Left colon (tissue), 2 donors: ENCODE measurements around the gene EPN2. TPM values are rescaled to one million over a fixed set of nuclear protein-coding genes. Genes with fewer than 3 reads are reported as not detected.

Experiments
- ATAC-seq: fragments of 200-7000 bp; cut with Tn5 transposase; one replicate; pipeline ENCODE4 v1.9.1; 2020; ENCODE audit warnings: mild to moderate bottlenecking, moderate library complexity
- DNase-seq, 2 donors: peaks; one replicate each; pipeline ENCODE4 v3.0.0-alpha.2; 2020
- intact Hi-C, 2 donors: fragments of 100-400 bp; cut with DNase I in 1 of 2; cut with micrococcal nuclease in 1 of 2; formaldehyde crosslinking; loops; one replicate each; pipeline versions ENCODE4 v1.11.2 to v1.14.0; 2022; cut with DNase I, micrococcal nuclease
- total RNA-seq, 2 donors: library from RNA; stranded (reverse); fragmentation: NEBNext Ultra II Directional; extraction: Animal tissue kit (Norgen Biotek cat#: 25700); gene quantifications; one replicate each; pipeline ENCODE4 v1.2.1, GENCODE V29; 2021
- donor health status: DM: no; HTN: no; CAD: no.
- donor health status: DM: yes; HTN: yes; CAD: no.

The EPN2 gene
- total RNA-seq, 2 donors from 2014 or later: 41.0 to 45.9 TPM

DNA sequence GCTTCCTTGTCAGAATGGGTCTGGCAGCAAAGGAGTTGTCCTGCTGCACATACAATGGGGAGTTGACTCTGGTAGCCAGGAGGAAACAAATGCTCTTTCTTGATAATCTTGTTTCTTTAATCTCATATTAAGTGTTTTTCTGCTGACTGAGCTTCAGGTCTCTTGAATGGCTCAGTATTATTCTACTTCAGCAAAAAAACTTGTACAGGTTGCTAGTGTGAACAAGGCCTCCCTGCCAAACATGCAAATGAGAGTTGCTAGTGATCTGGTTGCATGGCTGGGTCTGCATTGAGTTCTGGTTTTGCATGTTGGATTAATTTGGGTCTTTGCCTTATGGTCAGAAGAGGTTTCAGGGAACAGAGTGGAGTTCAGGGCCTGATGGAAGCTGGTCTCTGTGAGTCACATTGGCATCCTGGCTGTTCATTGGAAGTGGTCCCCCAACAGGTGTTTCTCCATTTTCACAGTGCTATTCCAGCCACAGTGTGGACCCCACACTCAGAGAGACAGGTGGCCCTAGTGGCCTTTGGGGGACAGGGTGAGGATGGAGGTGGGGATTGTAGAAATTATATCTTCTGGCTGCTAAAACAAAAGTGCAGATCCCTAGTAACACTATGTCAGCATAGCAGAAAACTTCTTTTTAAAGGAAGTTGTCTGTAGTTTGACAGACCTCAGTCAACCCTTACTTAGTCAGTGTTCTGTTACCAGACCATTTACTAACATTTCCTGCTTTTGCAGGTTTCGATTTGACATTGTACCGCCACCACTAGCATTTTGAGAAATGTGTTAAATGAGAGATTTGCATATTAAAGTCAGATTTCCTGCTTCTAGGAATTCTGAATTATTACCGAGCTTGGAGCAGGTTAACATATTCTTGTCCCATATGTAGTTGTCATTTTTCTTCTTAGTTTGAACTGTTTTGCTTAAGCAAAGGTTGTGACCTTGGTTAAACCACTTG, 47.1 kb downstream of the EPN2 start:
- DNase-seq (no peak), ATAC-seq (no peak)
- intact Hi-C loops: no loop called here

DNA sequence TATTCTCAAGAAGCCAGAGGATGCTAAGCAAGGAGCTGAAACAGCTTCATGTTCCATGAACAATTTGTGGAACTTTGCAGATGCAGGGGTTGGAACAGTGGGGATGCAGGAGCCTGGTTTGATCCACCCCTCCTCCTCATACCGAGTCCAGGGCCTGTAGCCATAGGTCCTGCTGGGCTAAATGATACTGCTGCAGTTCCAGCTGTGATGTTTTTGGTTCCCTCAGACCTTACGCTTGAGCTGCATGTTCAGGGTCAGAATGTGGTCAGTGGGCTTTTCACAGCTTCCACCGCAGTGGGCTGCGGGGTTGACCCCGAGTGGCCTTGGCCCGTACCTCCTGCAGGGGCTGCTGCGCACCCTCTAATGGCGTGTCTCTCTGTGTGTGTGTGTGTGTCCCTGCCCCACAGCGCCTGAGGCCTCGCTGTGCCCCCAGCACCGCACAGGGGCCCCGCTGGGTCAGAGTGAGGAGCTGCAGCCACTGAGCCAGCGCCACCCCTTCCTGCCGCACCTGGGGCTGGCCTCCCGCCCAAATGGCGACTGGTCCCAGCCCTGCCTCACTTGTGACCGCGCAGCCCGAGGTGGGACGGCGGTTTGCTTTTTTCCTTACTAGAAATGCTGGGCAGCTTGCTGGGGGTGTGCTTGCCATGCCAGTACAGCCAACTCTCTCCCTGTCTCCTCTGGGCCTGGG, 48.2 kb downstream of the EPN2 start:
- ATAC-seq: no peak
- intact Hi-C loops: no loop called here
- no peak for DNase-seq

DNA sequence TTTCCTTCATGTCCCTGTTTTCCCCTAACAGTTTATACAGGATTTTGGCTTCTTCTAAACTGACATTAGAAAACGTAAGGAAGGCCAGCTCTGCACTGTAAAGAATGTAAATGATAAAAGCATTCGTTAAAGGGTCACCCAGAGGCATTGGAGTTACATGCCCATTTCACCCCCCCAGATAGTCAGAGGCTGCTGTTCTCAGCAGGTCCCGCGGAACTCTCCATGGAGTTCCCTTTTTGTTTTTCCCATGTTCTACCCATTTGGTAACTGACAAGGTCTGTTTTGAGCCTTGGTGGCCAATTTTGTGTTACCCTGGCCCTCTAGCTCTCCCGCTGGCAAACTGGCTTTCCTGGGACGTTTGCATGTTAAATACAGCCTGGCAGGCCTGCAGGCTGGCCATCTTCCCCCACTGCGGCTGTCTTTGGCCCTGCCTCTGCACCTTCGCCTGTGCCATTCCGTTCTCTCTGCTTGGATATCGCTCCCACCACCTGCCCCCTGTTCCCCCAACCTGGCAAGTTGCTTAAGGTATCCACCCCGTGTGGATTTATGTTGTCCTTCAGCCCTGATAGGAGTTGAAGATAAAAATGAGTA, 49.7 kb downstream of the EPN2 start:
- ATAC-seq: no peak
- no peak for DNase-seq
- intact Hi-C loops: no loop called here

DNA sequence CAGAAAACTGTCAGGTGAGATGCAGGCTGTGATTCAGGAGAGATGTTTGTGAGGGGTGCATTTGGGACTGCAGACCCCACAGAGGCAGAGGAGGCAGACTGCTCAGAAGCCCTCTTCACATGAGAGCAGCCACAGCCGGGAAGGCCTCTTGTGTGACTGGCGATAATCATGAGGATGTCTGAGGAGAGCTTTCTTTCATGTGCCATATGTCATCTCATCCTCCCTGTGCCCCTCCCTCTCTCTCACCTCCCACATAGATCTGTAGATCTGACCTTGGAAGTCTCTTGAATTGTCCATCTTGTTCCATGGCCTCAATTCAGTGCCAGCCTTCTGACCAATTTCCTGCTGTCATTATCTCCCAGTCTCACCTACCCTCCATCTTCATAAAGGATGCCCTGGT, 50.5 kb downstream of the EPN2 start:
- intact Hi-C loops: no loop called here
- no peak for DNase-seq
- no peak for ATAC-seq

DNA sequence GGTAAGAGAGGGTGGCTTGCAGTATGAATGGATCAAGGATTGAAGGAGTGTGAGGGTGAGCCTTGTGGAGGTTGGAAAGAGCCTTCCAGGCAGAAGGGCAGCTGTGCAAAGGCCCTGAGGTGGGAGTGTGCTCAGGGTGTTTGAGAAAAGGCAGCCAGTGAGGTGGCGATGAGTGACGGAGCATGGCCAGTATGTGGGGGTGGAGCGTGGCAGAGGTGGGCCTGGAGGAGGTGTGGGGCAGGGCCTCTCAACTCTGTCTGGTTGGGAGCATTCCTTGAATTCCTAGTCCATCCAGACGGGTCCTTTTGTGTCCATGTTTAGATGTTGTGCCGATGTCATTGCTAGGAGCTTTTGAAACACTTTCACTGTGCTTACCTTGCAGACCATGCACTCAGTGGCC, 51.3 kb downstream of the EPN2 start:
- intact Hi-C loops: no loop called here
- DNase-seq: no peak
- ATAC-seq: no peak

DNA sequence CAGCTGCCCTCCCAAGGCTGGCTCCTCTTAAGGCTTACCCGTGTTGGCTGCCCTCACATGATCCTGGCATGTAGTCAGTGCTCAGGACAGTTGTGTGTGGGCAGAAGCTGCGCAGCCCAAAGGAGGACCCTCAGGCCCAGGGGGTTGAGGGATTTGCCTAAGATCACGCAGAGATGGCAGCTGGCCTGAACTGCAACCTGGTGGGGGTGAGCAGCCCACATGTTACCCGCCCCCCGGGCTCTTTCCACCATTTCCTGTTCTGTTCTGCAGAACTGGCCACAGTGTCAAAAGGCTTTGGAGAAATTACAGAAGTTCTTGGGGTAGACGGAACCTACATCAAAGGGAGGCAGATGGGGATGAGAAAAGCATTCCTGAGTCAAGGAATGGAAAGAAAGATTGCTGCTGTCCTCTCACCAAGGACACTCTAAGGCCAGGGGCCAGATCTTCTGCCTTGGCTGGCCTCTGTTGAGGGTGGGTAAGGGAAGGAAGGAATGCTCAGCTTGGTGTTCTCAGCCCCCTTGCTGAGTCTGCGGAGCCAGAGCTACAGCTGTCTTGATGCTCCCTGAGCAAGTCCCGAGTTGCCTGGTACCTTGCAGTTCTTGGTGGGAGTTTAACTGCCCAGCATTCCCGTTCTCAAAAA, 53.0 kb downstream of the EPN2 start:
- DNase-seq (no peak), ATAC-seq (no peak)
- intact Hi-C loops: no loop called here

DNA sequence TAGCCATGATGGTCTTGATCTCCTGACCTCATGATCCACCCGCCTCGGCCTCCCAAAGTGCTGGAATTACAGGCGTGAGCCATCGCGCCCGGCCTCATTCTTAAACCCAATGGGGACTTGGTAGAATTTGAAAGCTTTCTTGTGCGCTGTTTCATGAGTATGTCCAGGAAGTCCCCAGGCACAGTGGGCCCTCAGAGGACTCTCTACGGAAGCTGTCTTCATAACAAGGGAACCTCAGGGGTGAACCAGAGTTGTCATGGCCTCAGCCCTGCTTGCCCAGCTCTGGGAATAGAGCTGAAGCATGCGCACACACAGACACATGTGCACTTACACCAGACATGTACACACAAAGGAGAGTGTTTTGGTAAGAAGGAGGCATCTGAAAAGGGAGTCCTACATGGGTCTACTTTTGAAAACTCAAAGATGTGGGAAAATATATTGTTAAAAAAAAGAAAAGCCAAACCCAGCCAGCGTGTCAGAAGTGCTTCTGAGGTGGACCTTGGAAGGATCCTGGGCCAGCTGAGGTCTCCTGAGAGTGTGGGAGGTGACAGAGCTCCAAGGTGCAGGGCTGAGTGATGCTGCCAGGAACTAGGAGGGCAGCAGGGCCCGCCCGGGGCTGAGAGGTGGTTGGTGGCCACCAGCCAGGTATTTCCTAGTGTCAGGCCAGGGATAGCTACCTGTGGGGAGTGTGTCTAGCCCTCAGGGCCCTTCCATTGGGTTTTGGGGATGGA, 54.6 kb downstream of the EPN2 start:
- ATAC-seq: no peak
- no peak for DNase-seq
- intact Hi-C loops: no loop called here

DNA sequence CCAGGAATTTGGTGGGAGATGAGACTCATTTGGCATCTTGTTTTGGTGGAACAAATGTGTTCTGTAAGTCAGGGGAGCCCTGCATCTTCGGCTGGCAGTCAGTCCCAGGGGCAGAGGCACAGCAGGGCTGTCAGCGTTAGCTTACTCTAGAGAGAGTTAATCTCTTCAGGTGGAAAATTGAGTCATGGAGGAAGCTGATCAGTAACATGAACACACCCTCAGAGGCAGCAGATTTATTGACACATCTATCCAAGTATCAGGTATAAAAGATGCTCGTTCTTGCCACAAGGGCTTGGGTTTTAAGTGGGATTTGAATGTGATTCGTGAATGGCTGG, 55.2 kb downstream of the EPN2 start:
- peak; percentile 40 for ATAC-seq
- no peak for DNase-seq
- intact Hi-C loops: no loop called here

DNA sequence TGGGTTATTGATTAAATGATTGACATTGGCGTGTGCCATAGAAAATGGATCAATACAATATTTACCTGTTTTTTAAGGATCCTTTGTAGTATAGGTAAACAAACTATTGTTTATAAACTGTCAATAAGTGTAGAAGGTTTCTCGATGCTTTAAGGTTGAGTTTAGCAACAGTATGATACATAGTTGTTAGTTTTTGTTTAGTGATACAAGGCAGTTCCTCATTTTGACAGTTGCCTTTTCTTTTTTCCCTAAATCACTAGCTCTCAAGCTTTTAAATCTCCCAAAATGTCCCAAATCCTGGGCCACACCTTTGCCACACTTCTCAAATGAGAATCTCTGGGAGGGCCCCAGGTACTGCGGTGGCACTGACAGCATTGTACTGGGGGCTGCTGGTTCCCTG, 57.3 kb downstream of the EPN2 start:
- intact Hi-C loops: no loop called here
- DNase-seq (no peak), ATAC-seq (no peak)

DNA sequence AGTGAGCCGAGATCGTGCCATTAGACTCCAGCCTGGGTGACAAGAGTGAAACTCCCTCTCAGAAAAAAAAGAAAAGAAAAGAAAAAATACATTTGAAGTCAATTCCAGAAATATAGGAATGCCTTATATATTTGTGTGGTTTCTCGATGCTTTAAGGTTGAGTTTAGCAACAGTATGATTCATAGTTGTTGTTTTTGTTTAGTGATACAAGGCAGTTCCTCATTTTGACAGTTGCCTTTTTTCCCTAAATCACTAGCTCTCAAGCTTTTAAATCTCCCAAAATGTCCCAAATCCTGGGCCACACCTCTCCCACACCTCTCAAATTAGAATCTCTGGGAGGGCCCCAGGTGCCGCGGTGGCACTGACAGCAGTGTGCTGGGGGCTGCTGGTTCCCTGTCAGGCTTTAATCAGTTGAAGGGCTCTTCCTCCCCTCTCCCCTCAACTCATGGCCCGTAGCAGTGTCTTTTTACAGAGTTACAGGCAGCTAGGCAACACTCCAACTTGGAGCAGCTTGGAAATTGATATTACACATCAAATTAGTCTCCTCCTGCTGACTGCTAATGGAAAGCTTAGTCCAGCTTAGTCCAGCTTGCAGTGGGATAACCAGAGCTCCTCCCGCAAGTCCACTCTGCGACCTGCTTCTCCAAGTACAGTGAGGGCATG, 58.4 kb downstream of the EPN2 start:
- intact Hi-C loops: no loop called here
- DNase-seq (no peak), ATAC-seq (no peak)

DNA sequence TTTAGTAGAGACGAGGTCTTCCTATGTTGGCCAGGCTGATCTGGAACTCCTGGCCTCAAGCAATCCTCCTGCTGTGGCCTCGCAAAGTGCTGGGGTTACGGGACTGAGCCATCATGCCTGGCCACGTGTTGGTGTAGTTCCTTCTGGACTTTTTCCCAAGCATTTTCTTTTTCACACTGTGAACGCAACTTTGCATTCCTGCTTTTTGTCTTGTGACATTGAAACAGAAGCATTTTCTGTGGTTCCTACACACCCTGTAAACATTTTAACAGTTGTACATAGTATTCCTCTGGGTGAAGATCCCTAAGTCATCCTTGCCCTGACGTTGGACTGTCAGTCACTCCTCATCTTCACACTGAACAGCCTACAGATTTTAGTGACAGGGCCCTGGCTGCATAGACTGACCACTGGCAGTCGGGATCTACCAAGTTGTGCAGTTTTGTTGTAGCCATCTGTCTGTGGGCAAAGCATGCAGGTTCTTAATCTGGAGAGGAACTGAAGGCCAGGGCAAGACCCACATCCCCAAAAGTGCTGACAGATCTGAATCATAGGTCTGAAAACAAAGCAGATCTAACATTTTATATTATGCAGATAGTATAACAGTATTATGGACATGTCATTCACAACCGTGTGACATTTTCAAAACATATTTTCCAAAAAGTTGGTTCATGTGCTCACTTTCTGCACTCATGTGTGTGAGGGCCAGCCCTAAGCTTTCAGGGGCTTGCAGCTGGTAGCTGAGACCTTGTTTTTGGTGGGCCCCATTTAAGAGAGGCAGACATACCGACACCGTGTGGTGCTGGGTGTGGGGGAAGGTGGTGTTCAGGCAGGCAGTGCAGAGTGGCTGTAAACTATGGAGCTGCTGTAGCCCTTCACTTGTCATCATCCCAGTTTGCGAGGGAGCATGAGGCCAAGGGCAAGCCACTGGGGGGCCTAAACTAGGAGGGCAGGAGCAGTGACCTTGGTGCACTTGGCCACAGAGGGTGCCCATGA, 59.9 kb downstream of the EPN2 start:
- ATAC-seq (no peak), DNase-seq (no peak)
- intact Hi-C loops: no loop called here

DNA sequence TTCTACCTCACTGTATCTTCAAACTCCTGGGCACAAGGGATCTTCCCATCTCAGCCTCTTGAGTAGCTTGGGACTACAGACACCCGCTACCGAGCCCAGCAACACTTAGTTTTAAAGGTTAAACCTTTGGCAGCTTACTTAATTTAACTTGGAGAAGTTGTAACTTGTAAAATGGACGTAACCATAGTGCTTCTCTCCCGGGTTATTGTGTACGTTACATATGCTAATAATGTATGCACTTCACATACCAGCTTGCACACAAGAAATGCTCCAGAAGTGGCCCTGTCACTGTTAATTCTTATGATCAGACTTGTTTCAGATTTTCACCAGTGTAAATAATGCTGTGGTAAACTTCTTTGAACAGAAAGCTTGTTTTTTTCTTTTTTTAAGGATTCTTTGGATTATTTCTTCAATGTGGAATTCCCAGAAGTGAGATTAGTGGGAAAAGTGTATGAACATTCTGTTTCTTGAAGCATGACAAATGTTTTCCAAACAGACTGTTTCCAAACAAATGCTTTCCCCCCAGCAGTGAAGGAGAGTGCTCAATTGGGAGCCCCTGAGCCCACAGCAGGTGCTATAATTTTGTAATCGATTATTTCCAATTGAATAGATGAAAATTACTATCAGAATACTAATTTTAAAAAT, 61.5 kb downstream of the EPN2 start:
- DNase-seq (no peak), ATAC-seq (no peak)
- intact Hi-C loops: no loop called here

DNA sequence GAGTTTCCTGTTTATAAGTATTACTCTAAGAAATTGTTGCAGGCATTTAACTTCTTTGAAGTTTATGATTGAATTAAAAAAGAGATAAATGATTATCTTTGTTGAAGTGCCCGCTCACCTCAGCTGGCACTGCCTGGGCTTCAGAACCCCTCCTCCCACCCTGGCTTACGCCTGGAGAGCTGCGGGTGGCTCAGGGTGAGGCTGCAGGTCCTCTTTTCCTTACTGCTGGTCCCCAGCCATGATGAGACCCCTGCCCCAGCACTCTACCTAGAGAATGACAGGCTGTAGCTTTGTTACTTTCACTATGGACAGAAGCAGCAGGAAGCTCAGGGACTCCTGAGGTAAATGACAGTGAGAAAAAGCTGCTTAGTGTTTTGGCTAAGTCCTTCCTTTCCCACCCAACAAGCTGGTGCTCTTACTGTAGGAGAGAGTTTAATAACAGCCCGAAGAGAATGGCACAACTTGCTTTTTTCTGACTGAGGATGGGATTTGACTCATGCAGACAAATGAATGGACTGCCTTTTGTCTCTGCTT, 62.1 kb downstream of the EPN2 start:
- intact Hi-C loops: no loop called here
- ATAC-seq: no peak
- DNase-seq: no peak

DNA sequence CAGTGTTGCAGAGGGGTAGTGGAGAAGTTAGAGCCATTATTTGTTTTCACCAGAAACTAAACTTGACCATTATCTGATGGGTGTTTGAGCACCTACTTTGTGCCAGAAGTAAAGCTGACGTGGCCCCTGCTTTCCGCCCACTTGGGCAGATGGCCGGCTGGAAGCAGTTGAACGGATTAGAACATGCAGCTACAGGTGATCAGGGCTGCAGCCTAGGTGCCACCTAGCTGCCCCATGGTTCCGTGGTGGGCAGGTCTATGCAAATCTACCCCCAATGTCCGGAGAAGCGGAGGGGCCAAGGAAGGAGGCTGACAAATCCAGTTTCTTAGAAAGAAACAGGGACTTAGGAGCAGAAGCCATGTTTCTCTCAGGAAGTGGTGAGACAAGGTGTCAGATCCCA, 62.7 kb downstream of the EPN2 start:
- DNase-seq: no peak
- no peak for ATAC-seq
- intact Hi-C loops: no loop called here

DNA sequence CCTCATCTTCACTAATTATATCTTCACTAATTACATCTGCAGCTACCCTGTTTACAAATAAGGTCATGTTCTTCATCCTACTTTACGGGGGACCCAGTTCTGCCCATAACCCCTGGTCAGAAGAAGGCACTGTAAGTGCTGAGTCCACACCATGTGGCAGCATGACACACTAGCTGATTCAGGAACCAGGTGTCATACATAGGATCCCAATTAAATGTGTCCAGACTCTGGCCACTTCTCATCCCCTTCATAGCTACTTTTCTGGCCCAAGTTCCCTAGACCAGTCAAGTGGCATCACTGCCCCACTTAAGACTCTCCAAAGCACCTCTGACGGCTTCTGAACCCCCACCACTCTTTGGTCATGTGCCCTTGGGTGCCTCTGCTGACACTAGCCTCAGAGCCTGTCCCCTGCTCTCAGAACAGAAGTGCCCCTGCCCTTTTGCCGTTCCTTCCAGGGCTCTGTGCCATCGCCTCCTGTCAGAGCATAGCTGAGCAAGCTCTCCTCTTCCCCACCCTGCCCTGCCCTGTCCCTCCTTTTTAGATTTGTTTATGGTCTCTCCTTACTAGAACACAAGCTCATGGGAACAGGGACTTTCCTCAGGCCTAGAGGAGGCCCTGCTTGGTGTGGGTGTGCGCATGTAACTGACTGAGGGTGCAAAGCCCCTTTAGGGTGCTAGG, 64.2 kb downstream of the EPN2 start:
- peak; percentile 78 for ATAC-seq
- DNase-seq: peak; percentile 63 to 69
- intact Hi-C loops: no loop called here

DNA sequence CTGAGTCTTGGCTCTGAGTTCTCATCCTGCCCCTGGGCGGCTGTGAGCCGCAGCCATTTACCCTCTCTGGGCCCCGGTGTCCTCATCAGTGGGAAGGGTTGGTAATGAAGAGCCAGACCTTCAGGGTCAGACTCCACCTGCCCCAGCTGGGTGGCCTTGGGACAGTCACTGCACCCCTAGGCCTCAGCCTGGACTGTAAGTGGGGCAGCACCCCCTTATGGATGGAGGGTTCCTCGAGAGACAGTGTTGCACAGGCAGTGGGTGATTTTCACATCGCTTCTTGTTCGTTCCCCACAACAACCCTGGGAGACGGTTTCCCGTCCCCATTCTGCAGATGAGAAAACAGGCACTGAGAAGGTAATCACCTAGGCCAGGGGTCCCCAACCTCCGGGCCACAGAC, 64.8 kb downstream of the EPN2 start:
- intact Hi-C loops: no loop called here
- no peak for DNase-seq
- ATAC-seq: no peak
